Activated CD8-positive, alpha-beta memory T cell treated with anti-CD3 and anti-CD28 coated beads, Interleukin-2, amount 50 U/mL, for 24 hours (primary cell): ENCODE measurements around the gene NAV2.
"Not testable (repeated sequence)": the region's sequence is repeated elsewhere in the genome, so short reads cannot be mapped to it uniquely, and the experiment has no call there.

ENCODE experiments used
- DNase-seq: peaks from one replicate; pipeline ENCODE4 v3.0.0-alpha.2; 2020; ENCODE audit errors: extremely low read depth

The NAV2 gene

DNA sequence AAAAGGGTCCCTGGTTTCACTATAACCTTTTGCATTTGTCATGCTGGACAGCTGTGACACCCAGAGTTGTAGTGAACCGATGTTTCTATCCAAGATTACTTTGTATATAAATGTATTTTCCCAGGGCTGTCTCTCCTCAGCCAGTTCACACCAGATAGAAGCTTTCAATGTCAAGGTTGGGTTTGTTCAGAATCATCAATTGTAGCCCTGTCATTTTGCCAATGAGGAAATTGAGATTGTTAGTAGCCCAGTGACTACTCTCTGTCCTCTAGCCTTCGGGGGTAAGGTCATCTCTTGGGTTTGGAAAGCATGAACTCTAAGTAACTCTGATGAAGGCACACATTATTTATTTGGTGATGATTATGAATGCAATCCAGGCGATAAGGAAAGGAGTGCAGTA is 282.0 kb downstream of the NAV2 start:
- DNase-seq, result no peak

DNA sequence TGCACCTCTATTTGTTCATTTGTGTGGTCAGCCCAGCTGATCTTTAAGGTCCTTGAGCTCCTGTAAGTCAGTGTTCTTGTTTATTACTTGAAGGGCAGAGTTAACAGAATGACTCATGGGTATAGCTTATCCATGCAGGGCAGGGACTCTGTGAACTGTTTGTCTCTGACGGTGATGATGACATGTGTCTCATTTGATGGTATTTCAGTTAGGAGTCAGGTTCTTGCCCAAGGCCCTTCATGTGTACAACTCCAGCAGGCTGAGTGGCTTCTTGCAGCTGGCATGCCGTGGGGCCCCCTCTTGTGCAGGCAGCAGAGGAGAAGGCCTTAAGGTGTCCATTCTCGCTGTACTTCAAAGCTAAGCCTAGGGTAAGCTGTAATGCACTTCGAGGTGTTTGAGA is 282.5 kb downstream of the NAV2 start:
- no peak for DNase-seq

DNA sequence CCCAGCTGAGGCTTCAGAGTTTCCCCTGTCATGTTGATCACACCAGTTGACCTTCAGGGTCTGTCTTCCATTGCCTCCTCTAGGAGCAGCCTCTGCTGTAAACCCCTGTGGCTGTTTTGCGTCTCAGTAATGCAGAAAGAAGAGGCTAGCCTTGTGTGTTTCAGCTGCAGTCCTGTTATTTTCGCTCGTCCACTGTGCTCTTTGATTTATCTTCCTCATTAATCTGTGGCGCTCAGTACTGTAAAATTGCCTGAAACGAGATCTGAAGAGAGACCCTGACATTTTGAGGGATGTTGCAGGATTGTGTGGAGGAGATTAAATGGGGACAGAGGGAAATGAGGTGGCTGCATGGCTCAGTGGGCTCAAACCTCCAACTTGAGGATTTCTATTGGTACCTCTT is 283.9 kb downstream of the NAV2 start:
- no peak for DNase-seq

DNA sequence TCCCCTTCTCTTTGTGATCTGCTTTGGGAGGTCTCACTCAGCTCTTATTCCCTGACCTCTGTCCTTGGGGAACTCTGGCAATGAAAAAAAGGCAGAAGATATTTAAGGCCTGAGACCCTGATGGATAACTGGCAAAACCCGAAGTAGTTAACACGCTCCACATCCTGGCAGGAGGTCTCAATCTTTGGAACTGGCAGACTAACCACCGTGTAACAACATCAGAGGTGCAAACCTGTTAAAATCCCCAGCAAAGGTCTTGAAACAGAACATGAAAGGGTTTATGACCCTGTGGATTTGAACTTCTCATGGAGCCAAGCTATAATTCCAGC is 287.3 kb downstream of the NAV2 start:
- no peak for DNase-seq

DNA sequence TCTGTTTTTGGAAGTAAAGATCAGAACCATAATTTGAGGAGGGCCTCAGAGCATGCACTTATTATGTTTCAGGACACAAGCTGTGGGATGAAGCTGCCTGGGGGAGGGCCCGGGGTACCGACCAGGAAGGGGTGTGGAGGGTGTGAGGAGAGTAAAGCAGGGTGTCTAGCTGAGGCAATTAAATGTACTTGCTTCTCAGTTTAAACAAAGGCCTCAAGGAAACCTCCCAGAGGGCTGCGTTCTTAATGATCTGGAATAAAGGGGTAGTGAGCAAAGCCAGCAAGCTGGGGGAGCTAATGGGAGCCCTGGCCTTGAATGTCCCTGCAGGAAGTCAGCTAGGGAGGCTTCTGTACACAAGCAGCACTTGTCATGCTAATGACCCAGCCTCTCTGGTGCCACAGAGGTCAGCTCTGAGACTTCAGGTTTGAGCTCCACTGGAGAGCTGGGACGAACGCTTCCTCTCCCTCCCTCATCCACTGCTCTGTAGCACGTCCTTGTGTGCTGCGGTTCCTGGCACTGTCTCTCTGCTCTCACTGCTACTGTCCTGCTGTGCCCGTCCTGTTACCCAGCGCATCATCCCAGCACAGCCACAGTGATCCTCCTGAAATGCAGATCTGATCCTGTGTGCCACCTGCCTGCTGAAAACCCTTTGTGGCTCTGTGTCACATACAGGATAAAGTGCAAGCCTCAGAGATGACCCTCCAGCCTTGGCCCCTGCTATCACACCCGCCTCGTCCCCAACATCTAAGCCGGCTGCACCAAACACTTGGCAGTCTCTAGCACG is 287.9 kb downstream of the NAV2 start:
- DNase-seq, result no peak

DNA sequence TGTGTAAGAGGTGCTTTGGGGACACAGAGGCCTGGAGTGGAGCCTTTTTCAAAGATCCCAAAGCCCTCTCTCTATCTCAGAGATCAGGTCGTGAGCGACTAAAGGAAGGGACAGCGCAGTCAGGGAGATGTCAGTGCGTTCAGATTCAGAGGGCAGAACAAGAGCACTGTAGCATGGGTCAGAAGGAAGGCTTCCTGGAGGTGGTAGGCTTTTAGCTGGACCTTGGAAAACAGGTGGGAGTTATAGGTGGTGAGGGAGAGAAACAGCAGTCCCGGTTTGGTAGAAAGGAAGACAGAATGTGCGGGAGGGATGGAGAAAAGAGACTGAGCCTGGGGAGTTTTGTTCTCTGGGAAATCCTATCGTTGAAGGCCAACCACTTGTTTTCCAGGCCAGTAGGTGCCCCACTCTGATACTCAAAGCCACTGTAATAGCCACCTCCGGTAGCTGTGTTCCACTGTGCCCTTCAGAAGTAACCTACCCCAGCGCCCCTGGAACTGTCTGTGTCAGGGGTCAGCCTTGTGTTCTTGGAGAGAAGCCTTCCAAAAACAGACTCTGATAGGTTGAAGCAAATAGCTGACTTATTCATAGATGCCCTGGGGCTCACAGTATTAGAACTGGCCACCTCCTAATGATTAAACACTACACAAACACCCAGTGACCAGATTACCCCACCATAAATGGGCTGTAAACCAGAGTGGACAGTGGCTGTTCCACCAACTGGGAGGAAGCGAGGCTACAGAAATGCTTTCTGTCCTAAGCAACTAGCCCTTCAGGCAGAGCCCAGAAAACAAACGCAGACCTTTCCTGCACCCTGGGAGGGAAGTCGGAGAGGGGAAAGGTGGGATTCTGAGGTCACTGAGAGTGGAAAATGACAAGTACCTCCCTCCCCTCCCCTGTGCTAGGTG is 289.9 kb downstream of the NAV2 start:
- DNase-seq, result no peak

DNA sequence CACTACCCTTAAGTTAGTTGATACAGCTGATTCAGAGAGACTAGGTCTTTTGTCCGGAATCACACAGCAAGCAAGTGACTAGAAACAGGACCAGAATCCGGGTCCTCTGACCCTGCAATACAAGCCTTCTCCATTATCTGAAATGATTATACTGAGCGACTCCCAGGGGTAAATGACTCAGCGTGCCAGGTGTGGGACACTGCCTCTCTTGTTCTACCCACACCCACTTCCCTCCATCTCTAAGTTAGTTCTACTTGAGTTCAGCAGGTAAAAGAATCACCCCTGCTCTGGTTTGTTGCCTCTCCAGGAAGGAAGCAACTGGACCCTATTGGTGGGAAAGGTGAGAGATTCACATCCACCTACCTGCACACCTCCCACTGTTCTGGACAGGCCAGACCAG is 290.7 kb downstream of the NAV2 start:
- DNase-seq, result no peak

DNA sequence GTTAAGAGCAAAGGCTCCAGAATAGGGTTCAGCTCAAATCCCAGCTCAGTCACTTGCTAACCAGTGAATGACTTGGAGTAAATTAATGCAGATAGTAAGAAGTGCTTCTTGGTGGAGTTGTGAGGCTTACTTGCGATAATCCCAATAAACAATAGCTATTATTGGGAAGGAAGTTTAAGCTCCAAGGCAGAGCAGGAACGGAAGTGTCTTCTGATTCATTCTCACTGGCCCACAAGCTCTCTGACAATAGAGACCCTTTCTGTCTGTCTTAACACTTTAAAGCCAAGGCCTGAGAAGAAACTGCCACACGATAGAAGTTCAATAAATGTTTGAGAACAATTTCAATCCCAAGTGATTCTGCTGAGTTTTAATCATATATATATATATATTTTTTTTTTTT is 292.2 kb downstream of the NAV2 start:
- DNase-seq, result no peak

DNA sequence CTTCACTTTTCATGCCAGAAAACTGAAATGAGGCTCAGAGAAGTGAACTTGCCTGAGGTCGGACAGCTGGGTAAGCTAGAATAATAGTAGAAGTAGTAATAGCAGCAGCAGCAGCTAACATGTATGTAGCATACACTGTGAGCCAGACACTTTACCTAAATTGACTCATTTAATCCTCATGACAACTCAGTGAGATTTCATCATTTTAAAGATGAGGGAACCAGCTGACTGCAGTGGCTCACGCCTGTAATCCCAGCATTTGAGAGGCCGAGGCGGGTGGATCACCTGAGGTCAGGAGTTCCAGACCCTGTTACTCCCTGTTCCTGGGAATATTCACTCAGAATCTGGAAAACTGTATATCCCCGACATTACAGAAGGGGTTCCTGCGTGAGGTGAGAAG is 293.1 kb downstream of the NAV2 start:
- DNase-seq, result no peak

DNA sequence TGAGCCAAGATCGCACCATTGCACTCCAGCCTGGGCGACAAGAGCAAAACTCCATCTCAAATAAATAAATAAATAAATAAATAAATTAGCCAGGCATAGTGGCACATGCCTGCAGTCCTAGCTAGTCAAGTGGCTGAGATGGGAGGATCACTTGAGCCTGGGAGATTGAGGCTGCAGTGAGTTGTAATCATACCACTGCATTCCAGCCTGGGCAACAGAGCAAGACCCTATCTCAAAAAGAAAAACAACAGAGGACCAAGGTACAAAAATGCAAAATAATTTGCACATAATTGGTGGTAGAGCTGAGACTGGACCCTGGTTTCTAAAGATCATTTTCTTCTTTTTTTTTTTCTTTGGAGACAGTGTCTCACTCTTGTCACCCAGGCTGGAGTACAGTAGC is 294.0 kb downstream of the NAV2 start:
- not testable (repeated sequence) for DNase-seq

DNA sequence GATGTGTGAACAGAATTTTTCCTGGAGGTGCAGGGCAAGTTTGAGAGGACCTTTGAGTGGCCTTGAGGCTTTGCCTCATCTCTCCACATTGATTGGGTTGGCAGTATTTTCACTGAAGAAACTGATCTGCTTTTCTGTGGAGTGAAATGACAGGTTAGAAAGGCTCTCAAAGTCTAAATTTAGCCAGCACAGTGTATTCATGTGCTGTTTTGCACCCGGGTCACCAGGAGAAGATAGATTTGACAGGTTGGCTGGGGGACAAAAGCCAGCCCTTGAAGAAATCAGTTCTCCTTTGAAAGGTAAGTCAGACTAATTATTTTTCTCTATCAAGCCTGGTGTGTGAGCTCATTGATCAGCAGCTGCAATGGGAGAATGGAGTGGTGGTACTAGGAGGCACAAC is 294.7 kb downstream of the NAV2 start:
- DNase-seq, result no peak

DNA sequence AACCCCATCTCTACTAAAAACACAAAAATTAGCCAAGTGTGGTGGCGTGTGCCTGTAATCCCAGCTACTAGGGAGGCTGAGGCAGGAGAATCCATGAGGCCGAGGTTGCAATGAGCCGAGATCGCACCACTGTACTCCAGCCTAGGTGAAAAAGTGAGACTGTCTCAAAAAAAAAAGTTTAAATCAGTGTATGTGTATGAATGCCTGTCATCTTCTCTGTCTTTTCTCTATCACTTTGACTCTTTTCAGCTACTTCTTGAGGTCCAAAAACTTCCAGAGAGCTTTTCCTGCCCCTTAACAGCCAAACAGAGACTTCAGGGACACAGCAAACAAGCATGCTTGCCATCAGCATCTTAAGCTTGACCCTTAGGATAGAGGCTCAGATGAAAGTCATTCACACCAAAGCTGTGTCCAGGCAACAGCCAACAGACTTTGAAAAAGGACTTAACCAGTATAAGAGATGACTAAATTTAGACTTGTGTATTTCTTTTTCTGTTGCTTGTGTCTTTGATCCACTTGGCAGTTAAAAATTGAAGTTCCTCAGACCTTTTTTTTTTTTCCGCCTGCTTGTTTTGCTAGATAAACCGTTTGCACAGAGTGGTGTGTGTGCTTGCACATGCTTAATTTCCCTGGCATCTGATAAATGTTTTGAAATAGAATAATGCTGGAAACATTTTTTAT is 295.7 kb downstream of the NAV2 start:
- DNase-seq, result no peak

DNA sequence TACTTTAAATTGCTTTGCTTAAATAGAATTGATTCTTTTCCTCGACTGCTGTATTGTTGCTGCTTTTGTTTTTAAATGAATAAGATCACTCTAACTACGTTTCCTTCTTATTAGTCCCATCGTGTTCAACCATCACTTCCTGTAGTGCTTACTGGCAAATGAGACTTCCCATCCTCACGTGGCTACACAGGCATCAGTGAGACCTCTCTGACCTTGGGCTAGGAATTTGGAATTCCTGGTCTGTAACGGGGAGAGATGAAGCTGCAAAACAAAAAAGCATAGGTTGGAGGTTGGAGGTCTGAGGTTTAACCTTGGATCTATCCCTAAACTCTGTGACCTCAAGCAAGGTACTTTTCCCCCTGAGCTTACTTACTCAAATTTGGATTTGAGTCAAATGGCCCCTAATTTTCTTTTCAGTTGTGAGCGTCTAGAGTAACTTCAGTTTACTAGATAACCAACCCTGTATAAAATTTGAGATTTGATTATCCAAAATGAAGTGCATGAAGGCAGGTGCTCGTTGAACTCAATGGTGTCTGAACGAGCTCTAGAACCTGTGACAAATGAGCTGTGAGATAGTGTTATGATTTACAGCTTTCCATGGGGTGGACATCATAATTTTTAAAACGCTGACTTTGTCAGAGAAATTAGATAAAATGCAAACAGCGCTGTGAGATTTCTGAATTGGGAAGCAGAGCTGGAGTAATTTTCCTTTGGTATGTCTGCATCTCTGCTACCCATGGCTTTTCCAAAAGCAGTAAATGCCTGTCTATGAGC is 296.4 kb downstream of the NAV2 start:
- no peak for DNase-seq

DNA sequence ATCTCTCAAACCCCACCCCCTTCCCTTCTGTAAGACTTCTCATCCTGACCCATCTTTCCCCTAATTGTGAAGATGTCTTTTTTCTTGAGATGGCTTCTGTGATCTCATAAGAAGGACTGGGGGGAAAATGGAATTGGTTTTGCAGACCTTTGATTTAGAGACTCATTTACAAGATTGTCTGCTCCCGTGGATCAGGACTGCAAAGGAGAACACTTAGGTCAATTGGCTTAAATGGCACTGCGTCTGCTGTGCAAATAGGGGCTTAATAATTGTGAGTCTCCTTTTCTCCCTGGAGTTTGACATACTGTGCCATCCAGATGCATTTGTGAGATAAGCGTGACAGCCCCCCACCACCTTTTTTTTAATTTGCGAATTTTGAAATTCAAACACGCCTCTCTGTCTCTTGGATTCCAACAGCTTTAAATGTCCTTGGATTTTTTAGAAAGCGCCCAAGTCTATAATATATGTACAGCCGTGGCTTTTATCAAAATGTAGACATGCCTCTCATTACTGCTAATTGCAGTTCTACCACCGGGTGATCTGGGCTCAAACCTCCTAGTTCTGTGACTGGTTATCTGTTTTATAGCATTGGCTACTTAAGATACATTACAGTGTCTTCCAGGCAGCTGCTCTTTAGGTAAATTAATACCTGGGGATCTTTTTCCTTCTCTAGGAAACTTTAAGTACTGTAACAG is 297.7 kb downstream of the NAV2 start:
- DNase-seq, result no peak

DNA sequence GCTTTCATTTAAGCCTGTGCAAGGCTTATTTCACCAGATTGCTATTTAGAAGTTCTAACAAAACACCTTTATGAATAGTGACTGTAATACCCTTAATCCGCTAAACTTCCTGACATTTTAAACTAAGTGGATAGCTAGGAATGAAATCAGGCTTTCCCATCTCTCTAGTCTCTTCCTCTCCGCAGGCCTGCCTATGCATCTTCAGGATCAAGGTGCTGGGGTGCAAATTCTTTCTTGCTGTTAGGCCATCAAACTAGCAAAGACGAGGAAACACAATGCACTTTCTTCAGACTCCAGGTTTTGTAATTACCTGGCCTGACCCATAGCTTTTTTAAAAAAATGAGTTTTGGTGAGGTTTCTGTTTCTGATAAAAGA is 298.2 kb downstream of the NAV2 start:
- DNase-seq, result no peak

DNA sequence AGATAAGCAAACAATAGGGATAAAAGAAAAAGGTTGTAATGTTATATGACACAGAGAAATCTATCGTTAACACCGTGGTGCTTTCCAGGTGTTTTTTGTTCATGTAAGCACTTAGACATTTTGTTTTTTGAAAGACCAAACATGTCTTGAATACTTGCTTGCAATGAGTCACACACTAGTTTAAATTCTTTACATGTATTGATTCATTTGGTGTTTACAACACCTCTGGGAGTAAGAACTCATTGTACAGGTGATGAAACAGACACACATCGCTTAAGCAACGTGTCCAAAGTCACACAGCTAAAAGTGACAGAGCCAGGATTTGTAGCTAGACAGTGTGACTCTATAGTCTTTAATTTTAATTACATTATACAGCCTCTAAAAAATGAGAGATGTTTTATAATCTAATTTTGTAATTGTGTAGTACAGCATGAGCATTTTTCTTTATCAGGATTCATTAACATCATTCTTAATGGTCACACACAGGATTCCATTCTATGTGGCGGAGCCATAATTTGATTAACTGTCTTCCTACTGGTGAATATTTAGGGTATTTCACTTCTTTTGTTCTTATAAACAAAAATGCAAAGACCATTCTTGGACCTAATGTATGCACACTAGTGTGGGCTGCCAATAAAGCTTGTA is 298.8 kb downstream of the NAV2 start:
- no peak for DNase-seq

DNA sequence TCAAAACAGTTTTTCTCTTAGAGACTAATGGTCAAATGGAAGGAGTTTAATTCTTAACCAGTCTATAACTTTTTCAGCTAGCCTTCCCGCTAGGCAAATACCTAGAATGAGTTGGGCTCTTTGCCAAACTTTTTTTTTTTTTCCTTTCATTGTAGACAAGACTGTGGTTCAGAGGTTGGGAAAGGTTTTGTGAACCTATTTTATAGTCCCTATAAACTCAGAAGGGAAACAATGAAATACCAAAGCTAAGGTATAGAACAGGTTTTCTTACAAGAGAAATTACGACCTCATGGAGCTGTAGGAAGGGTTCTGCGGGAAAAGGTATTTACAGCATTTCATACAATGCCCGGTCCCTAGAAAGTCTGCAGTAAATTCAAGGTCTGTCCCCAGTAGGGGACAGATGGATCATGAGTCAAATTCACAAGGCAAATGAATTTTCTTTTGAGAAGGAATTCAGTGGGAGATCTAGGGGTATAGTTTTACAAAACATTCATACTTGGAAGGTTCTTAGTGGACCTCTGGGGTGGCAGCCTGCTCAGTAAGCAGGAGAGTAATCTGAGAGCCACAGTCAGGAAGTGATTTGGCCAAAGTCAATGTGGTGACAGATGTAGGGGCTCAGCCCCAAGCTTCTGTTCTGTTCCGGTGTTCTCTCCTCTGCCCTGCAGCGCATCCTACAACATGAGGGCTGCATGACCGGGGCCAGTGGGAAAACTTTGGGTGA is 300.9 kb downstream of the NAV2 start:
- no peak for DNase-seq

DNA sequence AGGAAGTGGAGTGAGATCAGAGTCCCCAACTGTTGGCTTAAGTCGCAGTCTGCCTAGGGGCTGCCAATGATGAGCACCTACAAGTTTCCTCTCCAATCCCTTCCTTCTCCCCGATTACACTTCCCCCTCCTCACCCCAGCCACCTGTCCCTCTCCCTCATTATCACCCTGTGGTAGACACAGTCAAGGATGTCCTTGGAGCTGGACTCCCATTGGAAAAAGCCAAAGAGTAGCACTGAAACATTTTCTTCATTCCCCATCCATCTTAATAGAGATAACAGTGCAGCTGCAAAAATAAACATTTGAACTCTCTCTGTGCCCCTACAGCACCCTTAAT is 301.4 kb downstream of the NAV2 start:
- no peak for DNase-seq

DNA sequence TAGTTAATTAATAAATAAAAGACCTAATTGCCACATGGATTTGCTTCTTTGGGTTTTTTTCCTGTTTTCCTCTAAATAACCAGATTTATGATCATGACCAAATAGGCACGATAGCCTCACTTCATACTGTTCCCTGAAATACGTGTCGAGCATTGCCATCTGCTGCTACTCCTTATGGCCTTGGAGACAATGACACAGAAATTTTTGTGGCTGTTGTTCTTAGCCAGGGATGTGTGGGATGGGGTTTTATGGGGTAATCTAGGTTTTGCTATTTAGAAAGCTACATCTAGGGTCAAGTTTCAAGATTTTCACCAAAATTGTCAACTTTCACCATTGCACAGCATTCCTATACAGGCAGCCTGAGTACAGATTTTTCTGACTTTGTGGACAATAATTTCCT is 302.5 kb downstream of the NAV2 start:
- DNase-seq, result no peak
